GM23338 (cell line): ENCODE measurements around the gene RAD51. TPM values are rescaled to one million over a fixed set of nuclear protein-coding genes. Genes with fewer than 3 reads are reported as not detected.

ENCODE experiments used
- ATAC-seq: fragments of 200-7000 bp; cut with Tn5 transposase; 3 replicates; pipeline ENCODE4 v1.9.1; 2020
- DNase-seq: peaks from one replicate; pipeline ENCODE4 v3.0.0-alpha.2; 2015; ENCODE audit warnings: low spot score
- H2AFZ ChIP-seq: fragments of 200-600 bp; sonication (generic); 2 replicates; pipeline ENCODE4 v1.8.0; 2016; ENCODE audit warnings: antibody characterized with exemption, mild to moderate bottlenecking, moderate library complexity
- H3F3A ChIP-seq: fragments of 200-600 bp; sonication (generic); replicated peaks from 2 replicates; pipeline ENCODE4 v1.8.0; 2017; ENCODE audit warnings: antibody characterized with exemption, mixed run types, low read depth
- H3K27ac ChIP-seq: fragments of 200-600 bp; sonication (generic); 2 replicates; pipeline ENCODE4 v1.6.1; 2016; ENCODE audit warnings: low read depth
- H3K27me3 ChIP-seq: fragments of 200-600 bp; sonication (generic); 2 replicates; pipeline ENCODE4 v1.8.0; 2016; ENCODE audit warnings: mild to moderate bottlenecking, mixed run types, moderate library complexity; ENCODE audit not compliant: insufficient read depth
- H3K36me3 ChIP-seq: fragments of 200-600 bp; sonication (generic); 2 replicates; pipeline ENCODE4 v1.8.0; 2016; ENCODE audit warnings: mild to moderate bottlenecking; ENCODE audit not compliant: insufficient read depth
- H3K4me1 ChIP-seq: fragments of 200-600 bp; sonication (generic); 2 replicates; pipeline ENCODE4 v1.8.0; 2016; ENCODE audit warnings: mild to moderate bottlenecking, moderate library complexity; ENCODE audit not compliant: insufficient read depth
- H3K4me2 ChIP-seq: fragments of 200-600 bp; sonication (generic); 2 replicates; pipeline ENCODE4 v1.7.1; 2017; ENCODE audit warnings: mixed run types
- H3K4me3 ChIP-seq: fragments of 200-600 bp; sonication (generic); 2 replicates; pipeline ENCODE4 v1.6.1; 2016; ENCODE audit warnings: mixed run types
- H3K79me2 ChIP-seq: fragments of 200-600 bp; sonication (generic); replicated peaks from 2 replicates; pipeline ENCODE4 v1.8.0; 2017; ENCODE audit warnings: mild to moderate bottlenecking; ENCODE audit not compliant: insufficient read depth
- H3K9me2 ChIP-seq: fragments of 200-600 bp; sonication (generic); 2 replicates; pipeline ENCODE4 v1.8.0; 2017; ENCODE audit not compliant: insufficient read depth
- H4K20me1 ChIP-seq: fragments of 200-600 bp; sonication (generic); replicated peaks from 2 replicates; pipeline ENCODE4 v1.8.0; 2017; ENCODE audit warnings: mild to moderate bottlenecking; ENCODE audit not compliant: insufficient read depth
- H3K27ac Mint-ChIP-seq: 2 replicates; pipeline ENCODE4 v1.8.0; 2020; ENCODE audit warnings: inconsistent platforms, mild to moderate bottlenecking, moderate library complexity, mixed read lengths
- H3K27me3 Mint-ChIP-seq: 3 replicates; pipeline ENCODE4 v1.8.0; 2022; ENCODE audit warnings: low read depth, mild to moderate bottlenecking, moderate library complexity, mixed read lengths, inconsistent platforms; ENCODE audit not compliant: insufficient read depth, poor library complexity
- H3K36me3 Mint-ChIP-seq: 3 replicates; pipeline ENCODE4 v1.8.0; 2021; ENCODE audit warnings: low read depth, mild to moderate bottlenecking, inconsistent platforms, moderate library complexity, mixed read lengths
- H3K4me1 Mint-ChIP-seq: 3 replicates; pipeline ENCODE4 v1.8.0; 2020; ENCODE audit warnings: mild to moderate bottlenecking, inconsistent platforms, mixed read lengths
- H3K4me3 Mint-ChIP-seq: 3 replicates; pipeline ENCODE4 v1.8.0; 2021; ENCODE audit warnings: moderate library complexity, mild to moderate bottlenecking, inconsistent platforms, mixed read lengths
- H3K9me3 Mint-ChIP-seq: 3 replicates; pipeline ENCODE4 v1.8.0; 2020; ENCODE audit warnings: moderate library complexity, mild to moderate bottlenecking, inconsistent platforms, mixed read lengths
- CREB1 ChIP-seq: fragments of 250-450 bp; sonication (Bioruptor Pico); IDR thresholded peaks from 2 replicates; pipeline ENCODE4 v1.5.0; 2020; ENCODE audit warnings: low read depth, mild to moderate bottlenecking, moderate library complexity
- CTCF ChIP-seq, 2 experiments: fragments of 200-600 bp in 1 of 2; sonication (generic) in 1 of 2; conservative IDR thresholded peaks; 2 replicates each; pipeline versions ENCODE4 v1.5.1 to v1.6.1; 2016 to 2017; ENCODE audit warnings: antibody characterized with exemption in 2 of 2, low read depth in 2 of 2, mild to moderate bottlenecking in 2 of 2, moderate library complexity in 1 of 2
- ETS1 ChIP-seq: IDR thresholded peaks from 2 replicates; pipeline ENCODE4 v1.6.1; 2016; ENCODE audit warnings: antibody characterized with exemption
- EZH2 ChIP-seq: fragments of 200-600 bp; sonication (generic); IDR thresholded peaks from one replicate; pipeline ENCODE4 v1.8.0; 2017; ENCODE audit warnings: antibody characterized with exemption, mild to moderate bottlenecking, low read depth; ENCODE audit not compliant: unreplicated experiment
- EZH2phosphoT487 ChIP-seq: fragments of 200-600 bp; sonication (generic); IDR thresholded peaks from one replicate; pipeline ENCODE4 v1.8.1; 2018; ENCODE audit warnings: antibody characterized with exemption; ENCODE audit not compliant: unreplicated experiment
- JUNB ChIP-seq: IDR thresholded peaks from one replicate; pipeline ENCODE4 v1.6.1; 2016; ENCODE audit warnings: antibody characterized with exemption; ENCODE audit not compliant: unreplicated experiment
- NANOG ChIP-seq: IDR thresholded peaks from 2 replicates; pipeline ENCODE4 v1.6.1; 2016; ENCODE audit warnings: antibody characterized with exemption, borderline replicate concordance
- POLR2AphosphoS5 ChIP-seq: IDR thresholded peaks from 2 replicates; pipeline ENCODE4 v1.6.1; 2016; ENCODE audit warnings: antibody characterized with exemption, low read depth
- STAT1 ChIP-seq: IDR thresholded peaks from one replicate; pipeline ENCODE4 v1.6.1; 2016; ENCODE audit warnings: antibody characterized with exemption; ENCODE audit not compliant: unreplicated experiment
- ZNF114 ChIP-seq: fragments of 250-450 bp; sonication (Bioruptor Pico); IDR thresholded peaks from 2 replicates; pipeline ENCODE4 v1.5.0; 2020; ENCODE audit warnings: mild to moderate bottlenecking, moderate library complexity
- ZNF331 ChIP-seq: fragments of 250-450 bp; sonication (Bioruptor Pico); IDR thresholded peaks from 2 replicates; pipeline ENCODE4 v1.5.0; 2020; ENCODE audit warnings: low read depth, mild to moderate bottlenecking, moderate library complexity
- polyA plus RNA-seq: library from polyadenylated mRNA; unstranded; fragments of >200 nt; fragmentation: Nextera tagmentation; extraction: Ambion mirVana; gene quantifications from 2 replicates; pipeline ENCODE4 v1.2.1, GENCODE V29; 2016
- total RNA-seq: library from RNA; depleted of rRNA; stranded (reverse); fragments of >200 nt; shearing (Covaris generic); gene quantifications from 2 replicates; pipeline ENCODE4 v1.2.3, GENCODE V29; 2014
- TF ChIP-seq, protein P1 (sequence below): IDR thresholded peaks from one replicate; pipeline ENCODE4 v1.6.1; 2018; ENCODE audit warnings: antibody characterized with exemption; ENCODE audit not compliant: unreplicated experiment
- TF ChIP-seq, protein P2 (sequence below): fragments of 250-450 bp; sonication (Bioruptor Pico); IDR thresholded peaks from 2 replicates; pipeline ENCODE4 v1.5.0; 2020; ENCODE audit warnings: mild to moderate bottlenecking, moderate library complexity

The RAD51 gene
- total and polyA plus RNA-seq, 2 experiments from 2014 or later: 20.3 to 26.2 TPM

GRCh38 chr15:40680151-40680550 lies 14.8 kb upstream of the RAD51 start:
- Histone ChIP-seq H3K27me3 (no peaks in the 10 kb centered on the region), H3K27ac (no peak overlapping the region), H3F3A (no peaks in the 10 kb centered on the region), H3K4me3 (no peak overlapping the region), H3K9me2 (0 out of 2 replicates have a peak, but pooled peaks cover 3% of the 10 kb centered on the region), H3K79me2 (no peaks in the 10 kb centered on the region), H2AFZ (no peak overlapping the region), H4K20me1 (no peaks in the 10 kb centered on the region), H3K4me2 (no peak overlapping the region), H3K36me3 (no peaks in the 10 kb centered on the region), H3K4me1 (no peaks in the 10 kb centered on the region)
- DNase-seq: no peak
- no peak overlapping the region for H3K4me3 Mint-ChIP-seq
- H3K36me3 Mint-ChIP-seq: peaks cover 14% of the 10 kb centered on the region
- no peak overlapping the region for H3K27ac Mint-ChIP-seq
- H3K27me3 Mint-ChIP-seq: peaks cover 5% of the 10 kb centered on the region
- H3K9me3 Mint-ChIP-seq: peaks cover 34% of the 10 kb centered on the region
- H3K4me1 Mint-ChIP-seq: no peaks in the 10 kb centered on the region
- no peak for ATAC-seq
- TF ChIP-seq CTCF (conservative IDR thresholded peaks at IDR 0.05; ENCODE audit: low read depth in 2 of 2): no peak
- TF ChIP-seq ZNF114 (CRISPR knock-in tag): no peak
- TF ChIP-seq, protein P1, sequence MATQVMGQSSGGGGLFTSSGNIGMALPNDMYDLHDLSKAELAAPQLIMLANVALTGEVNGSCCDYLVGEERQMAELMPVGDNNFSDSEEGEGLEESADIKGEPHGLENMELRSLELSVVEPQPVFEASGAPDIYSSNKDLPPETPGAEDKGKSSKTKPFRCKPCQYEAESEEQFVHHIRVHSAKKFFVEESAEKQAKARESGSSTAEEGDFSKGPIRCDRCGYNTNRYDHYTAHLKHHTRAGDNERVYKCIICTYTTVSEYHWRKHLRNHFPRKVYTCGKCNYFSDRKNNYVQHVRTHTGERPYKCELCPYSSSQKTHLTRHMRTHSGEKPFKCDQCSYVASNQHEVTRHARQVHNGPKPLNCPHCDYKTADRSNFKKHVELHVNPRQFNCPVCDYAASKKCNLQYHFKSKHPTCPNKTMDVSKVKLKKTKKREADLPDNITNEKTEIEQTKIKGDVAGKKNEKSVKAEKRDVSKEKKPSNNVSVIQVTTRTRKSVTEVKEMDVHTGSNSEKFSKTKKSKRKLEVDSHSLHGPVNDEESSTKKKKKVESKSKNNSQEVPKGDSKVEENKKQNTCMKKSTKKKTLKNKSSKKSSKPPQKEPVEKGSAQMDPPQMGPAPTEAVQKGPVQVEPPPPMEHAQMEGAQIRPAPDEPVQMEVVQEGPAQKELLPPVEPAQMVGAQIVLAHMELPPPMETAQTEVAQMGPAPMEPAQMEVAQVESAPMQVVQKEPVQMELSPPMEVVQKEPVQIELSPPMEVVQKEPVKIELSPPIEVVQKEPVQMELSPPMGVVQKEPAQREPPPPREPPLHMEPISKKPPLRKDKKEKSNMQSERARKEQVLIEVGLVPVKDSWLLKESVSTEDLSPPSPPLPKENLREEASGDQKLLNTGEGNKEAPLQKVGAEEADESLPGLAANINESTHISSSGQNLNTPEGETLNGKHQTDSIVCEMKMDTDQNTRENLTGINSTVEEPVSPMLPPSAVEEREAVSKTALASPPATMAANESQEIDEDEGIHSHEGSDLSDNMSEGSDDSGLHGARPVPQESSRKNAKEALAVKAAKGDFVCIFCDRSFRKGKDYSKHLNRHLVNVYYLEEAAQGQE: no peak
- TF ChIP-seq STAT1: no peak
- no peak for TF ChIP-seq POLR2AphosphoS5
- no peak for TF ChIP-seq CREB1
- TF ChIP-seq, protein P2, sequence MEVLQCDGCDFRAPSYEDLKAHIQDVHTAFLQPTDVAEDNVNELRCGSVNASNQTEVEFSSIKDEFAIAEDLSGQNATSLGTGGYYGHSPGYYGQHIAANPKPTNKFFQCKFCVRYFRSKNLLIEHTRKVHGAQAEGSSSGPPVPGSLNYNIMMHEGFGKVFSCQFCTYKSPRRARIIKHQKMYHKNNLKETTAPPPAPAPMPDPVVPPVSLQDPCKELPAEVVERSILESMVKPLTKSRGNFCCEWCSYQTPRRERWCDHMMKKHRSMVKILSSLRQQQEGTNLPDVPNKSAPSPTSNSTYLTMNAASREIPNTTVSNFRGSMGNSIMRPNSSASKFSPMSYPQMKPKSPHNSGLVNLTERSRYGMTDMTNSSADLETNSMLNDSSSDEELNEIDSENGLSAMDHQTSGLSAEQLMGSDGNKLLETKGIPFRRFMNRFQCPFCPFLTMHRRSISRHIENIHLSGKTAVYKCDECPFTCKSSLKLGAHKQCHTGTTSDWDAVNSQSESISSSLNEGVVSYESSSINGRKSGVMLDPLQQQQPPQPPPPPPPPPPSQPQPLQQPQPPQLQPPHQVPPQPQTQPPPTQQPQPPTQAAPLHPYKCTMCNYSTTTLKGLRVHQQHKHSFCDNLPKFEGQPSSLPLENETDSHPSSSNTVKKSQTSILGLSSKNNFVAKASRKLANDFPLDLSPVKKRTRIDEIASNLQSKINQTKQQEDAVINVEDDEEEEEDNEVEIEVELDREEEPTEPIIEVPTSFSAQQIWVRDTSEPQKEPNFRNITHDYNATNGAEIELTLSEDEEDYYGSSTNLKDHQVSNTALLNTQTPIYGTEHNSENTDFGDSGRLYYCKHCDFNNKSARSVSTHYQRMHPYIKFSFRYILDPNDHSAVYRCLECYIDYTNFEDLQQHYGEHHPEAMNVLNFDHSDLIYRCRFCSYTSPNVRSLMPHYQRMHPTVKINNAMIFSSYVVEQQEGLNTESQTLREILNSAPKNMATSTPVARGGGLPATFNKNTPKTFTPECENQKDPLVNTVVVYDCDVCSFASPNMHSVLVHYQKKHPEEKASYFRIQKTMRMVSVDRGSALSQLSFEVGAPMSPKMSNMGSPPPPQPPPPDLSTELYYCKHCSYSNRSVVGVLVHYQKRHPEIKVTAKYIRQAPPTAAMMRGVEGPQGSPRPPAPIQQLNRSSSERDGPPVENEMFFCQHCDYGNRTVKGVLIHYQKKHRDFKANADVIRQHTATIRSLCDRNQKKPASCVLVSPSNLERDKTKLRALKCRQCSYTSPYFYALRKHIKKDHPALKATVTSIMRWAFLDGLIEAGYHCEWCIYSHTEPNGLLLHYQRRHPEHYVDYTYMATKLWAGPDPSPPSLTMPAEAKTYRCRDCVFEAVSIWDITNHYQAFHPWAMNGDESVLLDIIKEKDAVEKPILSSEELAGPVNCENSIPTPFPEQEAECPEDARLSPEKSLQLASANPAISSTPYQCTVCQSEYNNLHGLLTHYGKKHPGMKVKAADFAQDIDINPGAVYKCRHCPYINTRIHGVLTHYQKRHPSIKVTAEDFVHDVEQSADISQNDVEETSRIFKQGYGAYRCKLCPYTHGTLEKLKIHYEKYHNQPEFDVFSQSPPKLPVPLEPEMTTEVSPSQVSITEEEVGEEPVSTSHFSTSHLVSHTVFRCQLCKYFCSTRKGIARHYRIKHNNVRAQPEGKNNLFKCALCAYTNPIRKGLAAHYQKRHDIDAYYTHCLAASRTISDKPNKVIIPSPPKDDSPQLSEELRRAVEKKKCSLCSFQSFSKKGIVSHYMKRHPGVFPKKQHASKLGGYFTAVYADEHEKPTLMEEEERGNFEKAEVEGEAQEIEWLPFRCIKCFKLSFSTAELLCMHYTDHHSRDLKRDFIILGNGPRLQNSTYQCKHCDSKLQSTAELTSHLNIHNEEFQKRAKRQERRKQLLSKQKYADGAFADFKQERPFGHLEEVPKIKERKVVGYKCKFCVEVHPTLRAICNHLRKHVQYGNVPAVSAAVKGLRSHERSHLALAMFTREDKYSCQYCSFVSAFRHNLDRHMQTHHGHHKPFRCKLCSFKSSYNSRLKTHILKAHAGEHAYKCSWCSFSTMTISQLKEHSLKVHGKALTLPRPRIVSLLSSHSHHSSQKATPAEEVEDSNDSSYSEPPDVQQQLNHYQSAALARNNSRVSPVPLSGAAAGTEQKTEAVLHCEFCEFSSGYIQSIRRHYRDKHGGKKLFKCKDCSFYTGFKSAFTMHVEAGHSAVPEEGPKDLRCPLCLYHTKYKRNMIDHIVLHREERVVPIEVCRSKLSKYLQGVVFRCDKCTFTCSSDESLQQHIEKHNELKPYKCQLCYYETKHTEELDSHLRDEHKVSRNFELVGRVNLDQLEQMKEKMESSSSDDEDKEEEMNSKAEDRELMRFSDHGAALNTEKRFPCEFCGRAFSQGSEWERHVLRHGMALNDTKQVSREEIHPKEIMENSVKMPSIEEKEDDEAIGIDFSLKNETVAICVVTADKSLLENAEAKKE: no peak
- TF ChIP-seq ETS1: no peak
- no peak for TF ChIP-seq EZH2
- no peak for TF ChIP-seq JUNB
- no peak for TF ChIP-seq NANOG
- no peak for TF ChIP-seq ZNF331 (CRISPR knock-in tag)
- no peak for TF ChIP-seq EZH2phosphoT487
